H7 (cell line): ENCODE measurements around the gene OIP5. TPM values are rescaled to one million over a fixed set of nuclear protein-coding genes. Genes with fewer than 3 reads are reported as not detected.
"Not testable (repeated sequence)": the region's sequence is repeated elsewhere in the genome, so short reads cannot be mapped to it uniquely, and the experiment has no call there.

ENCODE experiments used
- DNase-seq: peaks from one replicate; pipeline ENCODE4 v3.0.0; 2012
- H3K27me3 ChIP-seq: 2 replicates; pipeline ENCODE4 v1.6.0; 2011; ENCODE audit warnings: mild to moderate bottlenecking, low read length; ENCODE audit not compliant: control insufficient read depth, insufficient read depth
- H3K36me3 ChIP-seq: replicated peaks from 2 replicates; pipeline ENCODE4 v1.5.1; 2011; ENCODE audit warnings: low read length; ENCODE audit not compliant: control insufficient read depth, insufficient read depth
- H3K4me3 ChIP-seq: 2 replicates; pipeline ENCODE4 v1.5.1; 2011; ENCODE audit warnings: low read depth, mild to moderate bottlenecking, control low read depth, low read length, moderate library complexity; ENCODE audit not compliant: insufficient read depth
- total RNA-seq: library from RNA; depleted of rRNA; stranded (reverse); fragments of >200 nt; shearing (Covaris generic); gene quantifications from 2 replicates; pipeline ENCODE4 v1.2.3, GENCODE V29; 2014

Gene OIP5
- total RNA-seq, 1 experiment from 2014 or later, result 46.2 TPM

DNA sequence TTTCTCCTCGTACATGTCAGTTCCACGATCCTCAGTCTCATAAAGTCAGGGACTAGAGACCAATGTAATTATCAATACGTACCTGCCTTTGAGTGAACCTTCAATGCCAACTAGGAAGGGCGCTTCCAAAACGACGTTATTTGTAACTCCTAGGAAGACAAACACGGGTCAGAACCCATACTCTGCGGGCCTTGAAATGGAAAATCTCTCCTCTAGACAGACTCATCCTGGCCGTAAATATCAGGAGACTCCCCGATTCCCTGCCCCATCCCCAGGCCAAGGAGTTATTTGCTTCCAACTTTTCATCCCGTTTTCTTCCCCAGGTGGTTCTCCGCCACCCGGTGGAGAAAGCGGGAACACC lies 578 bp downstream of the OIP5 start:
- H3K4me3 ChIP-seq, result peak overlapping the region; percentile 99
- DNase-seq, result peak; percentile 77

DNA sequence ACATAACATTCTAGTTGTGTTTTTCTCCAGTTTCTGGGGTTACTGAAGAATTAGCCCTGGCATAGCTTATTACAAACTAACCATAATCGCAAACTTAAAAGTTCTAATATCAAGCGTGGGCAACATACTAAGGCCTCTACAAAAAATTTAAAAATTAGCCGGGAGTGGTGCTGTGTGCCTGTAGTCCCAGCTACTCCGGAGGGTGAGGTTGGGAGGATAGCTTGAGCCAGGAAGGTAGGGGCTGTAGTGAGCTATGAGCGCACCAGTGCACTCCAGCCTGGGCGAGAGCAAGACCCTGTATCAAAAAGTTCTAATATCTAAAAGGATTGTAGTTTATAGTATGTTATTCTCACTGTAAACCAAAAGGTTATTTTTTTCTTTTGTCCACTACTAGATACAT lies 1.1 kb downstream of the OIP5 start:
- no peaks in the 10 kb centered on the region for H3K27me3 ChIP-seq
- DNase-seq, result no peak
- H3K4me3 ChIP-seq, result peak overlapping the region; percentile 99; the same call in 1 of the 2 replicates
- peaks cover 3% of the 10 kb centered on the region; the same call in 1 of the 2 replicates for H3K36me3 ChIP-seq

More for the DNA sequence above, 578 bp downstream of the OIP5 start:
- H3K27me3 ChIP-seq, result no peaks in the 10 kb centered on the region
- peaks cover 3% of the 10 kb centered on the region; the same call in 1 of the 2 replicates for H3K36me3 ChIP-seq

DNA sequence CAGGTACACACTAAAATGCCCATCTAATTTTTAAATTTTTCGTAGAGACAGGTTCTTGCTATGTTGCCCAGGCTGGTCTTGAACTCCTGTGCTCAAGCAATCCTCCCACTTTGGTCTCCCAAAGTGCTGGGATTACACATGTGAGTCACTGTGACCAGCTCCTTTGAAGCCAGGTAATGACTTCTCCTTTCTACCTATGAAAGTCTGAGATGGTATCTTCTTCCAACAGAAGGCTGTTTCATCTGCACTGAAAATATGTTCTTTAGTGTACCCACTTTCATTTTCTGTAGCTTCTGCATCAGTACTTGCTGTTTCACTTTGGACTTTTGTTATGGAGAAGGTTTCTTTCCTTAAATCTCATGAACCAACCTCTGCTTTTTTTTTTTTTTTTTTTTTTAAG lies 8.8 kb downstream of the OIP5 start:
- Histone ChIP-seq H3K27me3 (no peaks in the 10 kb centered on the region), H3K36me3 (peaks cover 3% of the 10 kb centered on the region; the same call in 1 of the 2 replicates), H3K4me3 (no peak overlapping the region)
- no peak for DNase-seq

DNA sequence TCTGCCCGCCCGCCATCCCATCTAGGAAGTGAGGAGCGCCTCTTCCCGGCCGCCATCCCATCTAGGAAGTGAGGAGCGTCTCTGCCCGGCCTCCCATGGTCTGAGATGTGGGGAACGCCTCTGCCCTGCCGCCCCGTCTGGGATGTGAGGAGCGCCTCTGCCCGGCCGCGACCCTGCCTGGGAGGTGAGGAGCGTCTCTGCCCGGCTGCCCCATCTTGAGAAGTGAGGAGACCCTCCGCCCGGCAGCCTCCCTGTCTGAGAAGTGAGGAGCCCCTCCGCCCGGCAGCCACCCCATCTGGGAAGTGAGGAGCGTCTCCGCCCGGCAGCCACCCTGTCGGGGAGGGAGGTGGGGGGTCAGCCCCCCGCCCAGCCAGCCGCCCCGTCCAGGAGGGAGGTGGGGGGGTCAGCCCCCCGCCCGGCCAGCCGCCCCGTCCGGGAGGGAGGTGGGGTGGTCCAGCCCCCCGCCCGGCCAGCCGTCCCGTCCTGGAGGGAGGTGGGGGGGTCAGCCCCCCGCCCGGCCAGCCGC lies 11.5 kb downstream of the OIP5 start:
- not testable (repeated sequence) for H3K4me3 ChIP-seq, DNase-seq, H3K27me3 ChIP-seq, H3K36me3 ChIP-seq

DNA sequence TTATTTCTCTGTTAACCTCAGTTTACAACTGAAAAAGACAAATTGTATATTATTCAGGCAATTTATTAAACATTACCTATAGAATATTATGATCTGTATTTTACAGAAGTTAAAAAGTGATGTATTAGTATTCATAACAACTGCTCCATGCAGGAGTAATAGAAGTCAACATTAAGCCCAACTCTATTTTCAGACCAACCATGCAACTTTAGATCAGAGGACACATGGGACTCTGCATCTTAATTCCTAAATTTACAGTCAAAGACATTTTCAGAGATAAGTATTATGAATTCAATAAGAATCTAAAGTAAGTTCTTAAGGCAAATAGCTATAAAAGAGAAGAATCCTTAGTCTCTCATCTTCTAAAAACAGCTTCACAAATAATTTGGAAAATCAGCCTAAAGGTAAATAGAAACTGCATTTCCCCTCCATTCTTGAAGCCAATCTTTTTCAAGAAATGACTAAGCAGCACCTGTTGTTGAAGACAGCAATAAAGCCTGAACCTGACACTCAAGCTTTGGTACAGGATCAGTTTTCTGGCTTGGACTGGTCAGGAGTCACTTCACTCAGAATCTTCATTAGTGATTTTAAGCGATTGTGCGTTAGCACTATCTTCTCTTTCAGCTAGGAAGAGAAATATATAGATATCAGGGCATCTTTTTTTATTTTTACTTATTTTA lies 23.0 kb downstream of the OIP5 start:
- Histone ChIP-seq H3K4me3 (no peak overlapping the region), H3K36me3 (peaks cover 5% of the 10 kb centered on the region), H3K27me3 (no peaks in the 10 kb centered on the region)
- no peak for DNase-seq

DNA sequence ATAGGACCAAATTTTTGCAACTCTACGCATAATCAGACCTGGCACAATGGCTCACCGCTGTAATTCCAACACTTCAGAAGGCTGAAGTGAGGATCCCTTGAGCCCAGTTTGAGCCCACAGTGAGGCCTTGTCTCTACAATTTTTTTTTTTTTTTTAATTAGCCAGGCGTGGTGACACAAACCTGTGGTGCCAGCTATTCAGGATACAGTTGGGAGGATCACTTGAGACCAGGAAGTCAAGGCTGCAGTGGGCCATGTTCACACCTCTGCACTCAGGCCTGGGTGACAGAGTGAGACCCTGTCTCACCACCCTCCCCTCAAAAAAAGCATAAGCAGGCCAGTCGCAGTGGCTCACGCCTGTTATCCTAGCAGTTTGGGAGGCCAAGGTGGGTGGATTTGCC lies 24.7 kb downstream of the OIP5 start:
- DNase-seq, result no peak
- H3K36me3 ChIP-seq, result peaks cover 1% of the 10 kb centered on the region; the same call in 1 of the 2 replicates
- no peaks in the 10 kb centered on the region for H3K27me3 ChIP-seq
- no peak overlapping the region for H3K4me3 ChIP-seq

DNA sequence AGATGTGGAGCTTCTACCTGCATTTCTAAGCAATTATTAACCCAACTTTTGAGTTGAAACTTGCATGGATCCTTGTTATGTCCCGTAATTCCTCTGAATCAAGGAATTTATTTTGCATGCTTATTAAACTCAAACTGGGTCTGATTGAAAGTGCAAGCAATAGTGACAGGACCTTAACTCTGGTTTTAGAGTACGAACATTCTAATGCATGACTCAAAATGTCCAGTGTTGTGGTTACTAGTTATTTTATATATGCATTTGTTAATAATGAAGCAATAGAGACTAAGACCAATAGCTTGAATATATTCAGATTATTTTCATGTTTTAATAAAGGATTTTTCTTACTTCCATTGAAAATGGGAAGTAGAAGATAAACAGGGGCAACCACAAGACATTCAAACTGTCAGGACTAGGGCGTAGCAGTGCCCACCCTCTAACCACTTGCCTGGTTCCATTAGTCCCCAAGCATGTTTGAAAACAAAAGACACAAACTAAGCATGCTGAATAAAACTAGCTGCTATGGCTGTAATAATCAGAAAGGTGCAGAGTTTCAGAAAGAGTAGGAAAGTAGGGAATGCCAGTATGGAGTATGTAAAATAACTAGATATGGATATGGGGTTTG lies 28.1 kb downstream of the OIP5 start:
- DNase-seq, result no peak
- H3K36me3 ChIP-seq, result no peaks in the 10 kb centered on the region
- H3K4me3 ChIP-seq, result no peak overlapping the region
- no peaks in the 10 kb centered on the region for H3K27me3 ChIP-seq

DNA sequence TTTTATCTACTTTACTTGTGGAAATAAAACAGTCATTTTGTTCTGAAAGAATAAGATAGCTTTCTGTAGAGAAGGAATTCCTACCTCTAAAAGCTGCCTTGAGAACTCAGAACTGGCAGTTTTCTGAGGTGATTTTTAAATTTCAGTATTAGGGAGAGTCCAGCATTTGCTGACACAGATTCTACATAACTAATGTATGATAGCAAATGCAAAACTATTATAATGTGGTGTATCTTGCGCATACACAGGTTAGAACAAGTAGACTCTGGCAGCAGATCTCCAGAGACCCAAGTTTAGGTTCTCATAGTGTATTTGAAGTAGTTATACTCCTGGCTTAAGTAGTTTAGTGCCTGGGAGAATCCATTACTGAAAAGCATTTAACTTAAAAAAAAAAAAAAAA lies 30.8 kb downstream of the OIP5 start:
- H3K27me3 ChIP-seq, result no peaks in the 10 kb centered on the region
- no peak overlapping the region for H3K4me3 ChIP-seq
- peaks cover 1% of the 10 kb centered on the region for H3K36me3 ChIP-seq

DNA sequence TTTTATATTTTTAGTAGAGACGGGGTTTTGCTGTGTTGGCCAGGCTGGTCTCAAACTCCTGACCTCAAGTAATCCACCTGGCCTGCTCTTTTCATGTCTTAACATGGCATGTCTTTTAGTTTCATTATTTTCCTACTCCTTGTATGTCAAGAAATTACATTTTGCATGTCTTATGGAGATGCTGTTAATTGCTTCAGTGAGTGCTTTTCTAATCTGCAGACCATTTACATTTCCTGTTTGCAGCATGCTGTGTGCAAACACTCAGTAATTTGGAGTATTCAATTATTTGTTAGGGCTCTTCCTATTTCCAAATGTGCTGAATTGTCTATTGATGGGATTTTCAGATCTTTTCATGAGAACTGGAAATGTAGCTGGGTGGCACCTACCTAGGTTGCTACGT lies 31.3 kb downstream of the OIP5 start:
- H3K36me3 ChIP-seq, DNase-seq, H3K27me3 ChIP-seq, H3K4me3 ChIP-seq: not testable (repeated sequence)

More for the DNA sequence above, 30.8 kb downstream of the OIP5 start:
- DNase-seq, result no peak

DNA sequence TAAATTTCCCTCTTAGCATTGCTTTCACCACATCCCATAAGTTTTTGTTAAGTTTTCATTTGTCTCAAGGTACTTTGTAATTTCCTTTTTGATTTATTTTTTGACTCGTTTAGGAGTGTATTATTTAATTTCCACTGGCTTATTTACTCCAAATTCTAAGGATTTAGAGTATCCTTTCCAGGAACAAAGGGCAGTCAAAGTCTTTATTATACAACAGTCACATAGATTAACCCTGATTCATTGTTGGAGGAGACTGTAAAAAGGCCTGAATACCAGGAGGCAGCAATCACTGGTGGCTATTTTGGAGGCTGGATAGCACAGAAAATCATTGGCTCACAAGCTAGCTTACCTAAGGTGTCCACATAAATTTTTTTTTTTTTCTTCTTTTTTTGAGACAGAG lies 39.9 kb downstream of the OIP5 start:
- Histone ChIP-seq H3K27me3 (no peaks in the 10 kb centered on the region), H3K36me3 (peaks cover 11% of the 10 kb centered on the region), H3K4me3 (no peak overlapping the region)
- DNase-seq, result no peak

DNA sequence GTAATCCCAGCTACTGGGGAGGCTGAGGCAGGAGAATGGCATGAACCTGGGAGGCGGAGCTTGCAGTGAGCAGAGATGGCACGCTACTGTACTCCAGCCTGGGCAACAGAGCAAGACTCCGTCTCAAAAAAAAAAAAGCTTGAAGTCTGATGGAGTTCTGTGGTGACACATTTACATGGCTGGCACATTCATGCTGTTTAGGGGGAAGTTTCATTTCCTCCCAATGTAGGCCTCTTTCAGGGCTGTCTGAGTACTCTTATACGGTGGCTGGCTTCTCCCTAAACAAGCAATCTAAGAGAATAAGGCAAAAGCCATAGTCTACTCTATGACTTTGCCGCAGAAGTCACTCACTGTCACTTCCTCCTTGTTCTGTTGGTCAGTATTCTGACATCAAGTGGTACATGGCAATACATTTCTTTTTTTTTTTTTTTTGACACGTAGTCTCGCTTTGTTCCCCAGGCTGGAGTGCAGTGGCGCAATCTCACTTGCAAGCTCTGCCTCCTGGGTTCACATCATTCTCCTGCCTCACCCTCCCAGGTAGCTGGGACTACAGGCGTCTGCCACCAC lies 41.2 kb downstream of the OIP5 start:
- Histone ChIP-seq H3K36me3 (peaks cover 19% of the 10 kb centered on the region), H3K4me3 (no peak overlapping the region), H3K27me3 (no peaks in the 10 kb centered on the region)
- no peak for DNase-seq

DNA sequence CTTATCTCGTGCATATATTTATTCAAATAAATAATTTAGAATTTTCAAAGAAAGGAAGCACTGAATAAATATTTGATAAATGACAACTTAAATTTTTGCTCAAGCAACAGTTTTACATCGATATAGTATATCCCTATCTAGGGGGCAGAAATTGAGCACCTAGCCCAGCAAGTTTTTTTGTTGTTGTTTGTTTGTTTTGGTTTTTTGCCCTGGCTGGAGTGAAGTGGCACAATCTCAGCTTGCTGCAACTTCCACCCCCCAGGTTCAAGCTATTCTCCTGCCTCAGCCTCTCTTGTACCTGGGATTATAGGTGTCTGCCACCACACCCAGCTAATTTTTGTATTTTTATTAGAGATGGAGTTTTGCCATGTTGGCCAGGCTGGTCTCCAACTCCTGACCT lies 42.4 kb downstream of the OIP5 start:
- no peak overlapping the region for H3K4me3 ChIP-seq
- no peaks in the 10 kb centered on the region for H3K27me3 ChIP-seq
- peaks cover 22% of the 10 kb centered on the region for H3K36me3 ChIP-seq
- DNase-seq, result no peak

DNA sequence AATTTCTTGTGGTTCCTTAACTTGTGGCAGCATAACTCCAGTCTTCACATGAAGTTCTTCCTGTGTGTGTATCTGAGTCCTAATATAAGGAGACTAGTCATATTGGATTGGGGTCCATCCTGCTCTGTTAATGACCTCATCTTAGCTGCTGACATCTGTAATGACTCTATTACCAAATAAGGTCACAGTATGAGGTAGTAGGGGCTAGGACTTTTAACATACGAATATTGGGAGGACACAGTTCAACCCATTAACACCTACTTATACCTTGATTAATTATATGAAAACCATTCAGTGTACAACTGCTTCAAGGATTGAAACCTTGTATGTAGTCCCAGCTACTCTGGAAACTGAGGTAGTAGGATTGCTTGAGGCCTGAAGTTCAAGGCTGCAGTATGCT lies 43.9 kb downstream of the OIP5 start:
- no peaks in the 10 kb centered on the region for H3K27me3 ChIP-seq
- H3K36me3 ChIP-seq, result peaks cover 22% of the 10 kb centered on the region
- DNase-seq, result no peak
- no peak overlapping the region for H3K4me3 ChIP-seq

DNA sequence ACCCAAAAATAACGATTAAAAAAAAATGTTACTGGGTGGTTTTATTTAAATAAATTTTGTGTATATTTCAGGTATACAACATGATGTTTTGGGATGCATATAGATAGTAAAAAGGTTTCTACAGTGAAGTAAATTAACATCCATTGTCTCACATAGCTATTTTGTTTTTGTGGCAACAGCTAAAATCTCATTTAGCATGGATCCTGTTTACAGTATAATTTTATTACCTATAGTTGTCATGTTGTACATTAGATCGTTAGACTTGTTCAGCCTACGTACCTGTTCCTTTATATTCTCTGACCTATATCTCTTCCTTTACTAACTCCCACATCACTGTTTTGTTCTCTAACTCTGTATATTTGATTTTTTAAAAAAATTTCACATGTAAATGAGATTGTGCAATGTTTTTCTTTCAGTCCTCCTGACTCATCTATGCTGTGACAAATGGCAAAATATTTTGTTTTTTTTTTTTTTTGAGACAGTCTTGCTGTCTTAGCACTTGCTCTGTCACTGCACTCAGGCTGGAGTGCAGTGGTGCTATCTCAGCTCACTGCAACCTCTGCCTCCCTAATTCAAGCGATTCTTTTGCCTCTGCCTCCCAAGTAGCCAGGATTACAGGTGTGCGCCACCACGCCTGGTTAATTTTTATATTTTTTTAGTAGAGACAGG lies 45.6 kb downstream of the OIP5 start:
- H3K36me3 ChIP-seq, result peaks cover 20% of the 10 kb centered on the region
- no peaks in the 10 kb centered on the region for H3K27me3 ChIP-seq
- no peak for DNase-seq
- no peak overlapping the region for H3K4me3 ChIP-seq

DNA sequence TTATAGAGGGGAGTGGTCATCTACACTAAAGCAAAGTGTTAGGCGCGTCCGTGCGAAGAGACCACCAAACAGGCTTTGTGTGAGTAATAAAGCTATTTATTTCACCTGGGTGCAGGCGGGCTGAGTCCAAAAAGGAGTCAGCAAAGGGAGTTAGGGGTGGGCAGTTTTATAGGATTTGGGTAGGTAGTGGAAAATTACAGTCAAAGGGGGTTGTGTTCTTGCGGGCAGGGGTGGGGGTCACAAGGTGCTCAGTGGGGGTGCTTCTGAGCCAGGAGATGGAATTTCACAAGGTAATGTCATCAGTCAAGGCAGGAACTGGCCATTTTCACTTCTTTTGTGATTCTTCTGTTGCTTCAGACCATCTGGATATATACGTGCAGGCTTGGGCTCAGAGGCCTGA lies 47.1 kb downstream of the OIP5 start:
- Histone ChIP-seq H3K27me3 (no peaks in the 10 kb centered on the region), H3K36me3 (peaks cover 19% of the 10 kb centered on the region), H3K4me3 (peak overlapping the region; percentile 99)
- DNase-seq, result no peak
